ENCODE results near the gene OTUB1. TPM values are rescaled to one million over a fixed set of nuclear protein-coding genes. Genes with fewer than 3 reads are reported as not detected.

Gene OTUB1
- total and polyA plus RNA-seq, 2 of the 13 experiments (the other 11 are each of a cell fraction or from before 2014, with no cell fraction given) = 58.8 to 130 TPM

DNA sequence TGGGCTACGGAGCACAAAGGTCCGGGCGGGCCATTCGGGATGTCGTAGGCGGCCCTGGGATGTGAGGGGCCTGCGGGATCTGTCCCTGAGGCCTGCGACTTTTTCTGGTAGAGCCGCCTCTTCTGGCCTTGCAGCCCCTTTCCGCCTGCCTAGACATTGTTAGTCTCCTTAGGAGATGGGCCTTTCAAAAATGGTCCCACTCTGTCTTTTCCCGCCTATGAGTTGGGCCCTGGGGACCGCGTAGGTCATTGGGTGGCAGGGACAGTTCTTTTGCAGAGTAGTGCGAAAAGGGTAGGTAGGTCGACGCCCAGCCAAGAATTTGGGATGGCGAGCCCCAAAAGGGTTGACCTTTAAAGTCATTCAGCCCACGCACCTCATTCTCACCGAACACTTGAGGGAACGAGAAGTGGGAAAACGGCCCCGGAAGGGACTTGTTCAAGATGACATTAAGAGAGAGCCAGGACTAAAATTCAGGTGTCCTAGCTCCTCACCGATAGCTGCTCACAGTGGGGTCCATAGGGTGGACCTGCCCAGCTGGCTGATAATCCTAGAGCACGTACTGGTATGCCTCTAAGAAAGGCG lies 785 bp downstream of the OTUB1 start (continued):
- TF ChIP-seq, protein P1, sequence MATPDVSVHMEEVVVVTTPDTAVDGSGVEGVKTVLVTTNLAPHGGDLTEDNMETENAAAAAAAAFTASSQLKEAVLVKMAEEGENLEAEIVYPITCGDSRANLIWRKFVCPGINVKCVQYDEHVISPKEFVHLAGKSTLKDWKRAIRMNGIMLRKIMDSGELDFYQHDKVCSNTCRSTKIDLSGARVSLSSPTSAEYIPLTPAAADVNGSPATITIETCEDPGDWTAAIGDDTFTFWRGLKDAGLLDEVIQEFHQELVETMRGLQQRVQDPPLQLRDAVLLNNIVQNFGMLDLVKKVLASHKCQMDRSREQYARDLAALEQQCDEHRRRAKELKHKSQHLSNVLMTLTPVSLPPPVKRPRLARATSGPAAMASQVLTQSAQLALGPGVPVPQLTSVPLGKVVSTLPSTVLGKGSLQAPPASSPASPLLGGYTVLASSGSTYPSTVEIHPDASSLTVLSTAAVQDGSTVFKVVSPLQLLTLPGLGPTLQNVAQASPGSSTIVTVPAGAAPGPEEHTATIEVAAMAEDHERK (CRISPR knock-in tag; IDR thresholded peaks at IDR 0.05; ENCODE audit: low read depth) = no peak
- TF ChIP-seq SMAD9 (CRISPR knock-in tag; IDR thresholded peaks at IDR 0.05) (peak; percentile 19; the same call in 1 of the 2 replicates), PAWR (CRISPR knock-in tag; IDR thresholded peaks at IDR 0.05; ENCODE audit: borderline replicate concordance) (no peak), TOPORS (CRISPR knock-in tag; IDR thresholded peaks at IDR 0.05) (no peak), ZBTB8A (CRISPR knock-in tag; IDR thresholded peaks at IDR 0.05; ENCODE audit: borderline replicate concordance, low read depth) (no peak), ARID5B (CRISPR knock-in tag; IDR thresholded peaks at IDR 0.05) (no peak), JARID2 (CRISPR knock-in tag; IDR thresholded peaks at IDR 0.05; ENCODE audit: insufficient replicate concordance) (no peak), BRD4 (CRISPR knock-in tag; IDR thresholded peaks at IDR 0.05) (no peak), ZNF724P (CRISPR knock-in tag; IDR thresholded peaks at IDR 0.05; ENCODE audit: borderline replicate concordance) (0 out of 2 replicates have a peak, but pooled peaks have one; percentile 11), ZNF83 (CRISPR knock-in tag; IDR thresholded peaks at IDR 0.05; ENCODE audit: borderline replicate concordance) (no peak), ZSCAN9 (CRISPR knock-in tag; IDR thresholded peaks at IDR 0.05; ENCODE audit: borderline replicate concordance) (no peak), ZSCAN12 (CRISPR knock-in tag; IDR thresholded peaks at IDR 0.05) (no peak), MED8 (CRISPR knock-in tag; IDR thresholded peaks at IDR 0.05; ENCODE audit: insufficient replicate concordance) (peak; percentile 5), NBN (conservative IDR thresholded peaks at IDR 0.05) (no peak), FOXJ3 (CRISPR knock-in tag; IDR thresholded peaks at IDR 0.05; ENCODE audit: borderline replicate concordance) (no peak), ZFP82 (CRISPR knock-in tag; IDR thresholded peaks at IDR 0.05; ENCODE audit: borderline replicate concordance) (peak; percentile 67; the same call in 1 of the 2 replicates), NRL (CRISPR knock-in tag; IDR thresholded peaks at IDR 0.05; ENCODE audit: borderline replicate concordance) (no peak)
- TF ChIP-seq, protein P2, sequence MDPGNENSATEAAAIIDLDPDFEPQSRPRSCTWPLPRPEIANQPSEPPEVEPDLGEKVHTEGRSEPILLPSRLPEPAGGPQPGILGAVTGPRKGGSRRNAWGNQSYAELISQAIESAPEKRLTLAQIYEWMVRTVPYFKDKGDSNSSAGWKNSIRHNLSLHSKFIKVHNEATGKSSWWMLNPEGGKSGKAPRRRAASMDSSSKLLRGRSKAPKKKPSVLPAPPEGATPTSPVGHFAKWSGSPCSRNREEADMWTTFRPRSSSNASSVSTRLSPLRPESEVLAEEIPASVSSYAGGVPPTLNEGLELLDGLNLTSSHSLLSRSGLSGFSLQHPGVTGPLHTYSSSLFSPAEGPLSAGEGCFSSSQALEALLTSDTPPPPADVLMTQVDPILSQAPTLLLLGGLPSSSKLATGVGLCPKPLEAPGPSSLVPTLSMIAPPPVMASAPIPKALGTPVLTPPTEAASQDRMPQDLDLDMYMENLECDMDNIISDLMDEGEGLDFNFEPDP (CRISPR knock-in tag; conservative IDR thresholded peaks at IDR 0.05) = 0 out of 2 replicates have a peak, but pooled peaks have one; percentile 83
- TF ChIP-seq, protein P3, sequence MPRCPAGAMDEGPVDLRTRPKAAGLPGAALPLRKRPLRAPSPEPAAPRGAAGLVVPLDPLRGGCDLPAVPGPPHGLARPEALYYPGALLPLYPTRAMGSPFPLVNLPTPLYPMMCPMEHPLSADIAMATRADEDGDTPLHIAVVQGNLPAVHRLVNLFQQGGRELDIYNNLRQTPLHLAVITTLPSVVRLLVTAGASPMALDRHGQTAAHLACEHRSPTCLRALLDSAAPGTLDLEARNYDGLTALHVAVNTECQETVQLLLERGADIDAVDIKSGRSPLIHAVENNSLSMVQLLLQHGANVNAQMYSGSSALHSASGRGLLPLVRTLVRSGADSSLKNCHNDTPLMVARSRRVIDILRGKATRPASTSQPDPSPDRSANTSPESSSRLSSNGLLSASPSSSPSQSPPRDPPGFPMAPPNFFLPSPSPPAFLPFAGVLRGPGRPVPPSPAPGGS (CRISPR knock-in tag; IDR thresholded peaks at IDR 0.05) = no peak
- TF ChIP-seq, protein P4, sequence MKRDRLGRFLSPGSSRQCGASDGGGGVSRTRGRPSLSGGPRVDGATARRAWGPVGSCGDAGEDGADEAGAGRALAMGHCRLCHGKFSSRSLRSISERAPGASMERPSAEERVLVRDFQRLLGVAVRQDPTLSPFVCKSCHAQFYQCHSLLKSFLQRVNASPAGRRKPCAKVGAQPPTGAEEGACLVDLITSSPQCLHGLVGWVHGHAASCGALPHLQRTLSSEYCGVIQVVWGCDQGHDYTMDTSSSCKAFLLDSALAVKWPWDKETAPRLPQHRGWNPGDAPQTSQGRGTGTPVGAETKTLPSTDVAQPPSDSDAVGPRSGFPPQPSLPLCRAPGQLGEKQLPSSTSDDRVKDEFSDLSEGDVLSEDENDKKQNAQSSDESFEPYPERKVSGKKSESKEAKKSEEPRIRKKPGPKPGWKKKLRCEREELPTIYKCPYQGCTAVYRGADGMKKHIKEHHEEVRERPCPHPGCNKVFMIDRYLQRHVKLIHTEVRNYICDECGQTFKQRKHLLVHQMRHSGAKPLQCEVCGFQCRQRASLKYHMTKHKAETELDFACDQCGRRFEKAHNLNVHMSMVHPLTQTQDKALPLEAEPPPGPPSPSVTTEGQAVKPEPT (CRISPR knock-in tag; IDR thresholded peaks at IDR 0.05; ENCODE audit: low read depth) = no peak
